Measurements from ENCODE around the gene CD40LG.

The CD40LG gene

DNA sequence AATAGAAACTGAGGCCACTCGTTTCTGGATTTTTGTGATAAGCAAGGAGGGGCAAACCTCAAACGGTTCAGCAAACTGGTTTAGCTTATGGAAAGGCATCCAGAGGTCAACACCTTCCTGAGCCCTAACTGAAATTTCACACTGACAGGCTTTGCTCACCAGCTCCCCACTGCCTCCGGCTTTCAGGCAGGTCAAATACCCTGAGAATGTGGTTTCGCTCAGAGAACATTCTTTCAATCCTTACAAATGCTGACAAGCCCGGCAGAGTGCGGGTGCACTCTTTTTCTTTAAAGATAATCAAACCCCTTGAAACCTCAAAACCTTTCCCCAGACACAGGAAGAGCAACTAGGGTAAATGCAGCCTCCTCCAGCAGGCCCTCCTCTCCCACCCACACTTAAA, 41.5 kb downstream of the CD40LG start:
- TF ChIP-seq, protein P1, sequence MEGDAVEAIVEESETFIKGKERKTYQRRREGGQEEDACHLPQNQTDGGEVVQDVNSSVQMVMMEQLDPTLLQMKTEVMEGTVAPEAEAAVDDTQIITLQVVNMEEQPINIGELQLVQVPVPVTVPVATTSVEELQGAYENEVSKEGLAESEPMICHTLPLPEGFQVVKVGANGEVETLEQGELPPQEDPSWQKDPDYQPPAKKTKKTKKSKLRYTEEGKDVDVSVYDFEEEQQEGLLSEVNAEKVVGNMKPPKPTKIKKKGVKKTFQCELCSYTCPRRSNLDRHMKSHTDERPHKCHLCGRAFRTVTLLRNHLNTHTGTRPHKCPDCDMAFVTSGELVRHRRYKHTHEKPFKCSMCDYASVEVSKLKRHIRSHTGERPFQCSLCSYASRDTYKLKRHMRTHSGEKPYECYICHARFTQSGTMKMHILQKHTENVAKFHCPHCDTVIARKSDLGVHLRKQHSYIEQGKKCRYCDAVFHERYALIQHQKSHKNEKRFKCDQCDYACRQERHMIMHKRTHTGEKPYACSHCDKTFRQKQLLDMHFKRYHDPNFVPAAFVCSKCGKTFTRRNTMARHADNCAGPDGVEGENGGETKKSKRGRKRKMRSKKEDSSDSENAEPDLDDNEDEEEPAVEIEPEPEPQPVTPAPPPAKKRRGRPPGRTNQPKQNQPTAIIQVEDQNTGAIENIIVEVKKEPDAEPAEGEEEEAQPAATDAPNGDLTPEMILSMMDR (IDR thresholded peaks at IDR 0.05; ENCODE audit: control insufficient read depth, extremely low read depth, insufficient read depth): no peak
- no peak for DNase-seq (ENCODE audit: low read depth)
- no peak overlapping the region for H3K4me3 ChIP-seq (ENCODE audit: low read depth, low read length)

DNA sequence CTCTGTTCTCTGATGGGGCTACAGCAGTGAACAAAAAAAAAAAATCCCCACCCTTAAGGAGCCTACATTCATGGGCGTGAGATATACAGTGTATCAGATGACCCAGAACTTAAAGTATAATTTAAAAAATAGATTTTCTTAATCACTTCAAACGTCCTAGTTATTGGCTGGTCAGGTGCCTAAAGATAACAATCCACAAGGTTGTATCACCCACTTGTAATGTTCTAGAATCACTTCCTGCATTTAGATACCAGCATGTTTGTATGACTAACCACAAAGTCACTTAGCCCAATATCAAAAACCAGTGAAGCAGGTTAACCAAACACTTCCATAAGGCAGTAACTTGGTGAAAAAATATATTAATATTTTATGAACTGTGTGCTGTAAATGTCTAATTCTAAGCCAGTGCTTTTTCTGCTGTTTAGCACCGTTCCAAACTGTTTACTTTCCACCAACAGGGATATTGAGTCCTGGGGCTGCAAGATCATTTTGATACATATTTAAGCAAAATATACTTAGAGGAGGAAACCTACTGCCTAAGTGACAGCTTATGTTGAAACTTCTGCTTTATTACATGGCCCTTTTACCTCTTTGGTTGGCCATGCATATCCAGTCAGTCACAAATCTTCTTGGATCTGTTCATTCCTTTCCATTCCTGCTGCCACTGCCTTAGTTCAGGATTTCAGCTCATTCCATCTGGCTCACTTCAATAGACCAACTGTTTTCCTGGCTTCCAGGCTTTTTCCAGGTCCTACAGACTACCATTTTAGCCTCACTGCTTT, 43.3 kb downstream of the CD40LG start:
- TF ChIP-seq, protein P1 (IDR thresholded peaks at IDR 0.05; ENCODE audit: control insufficient read depth, extremely low read depth, insufficient read depth): no peak
- DNase-seq (ENCODE audit: low read depth): no peak
- no peak overlapping the region for H3K4me3 ChIP-seq (ENCODE audit: low read depth, low read length)

DNA sequence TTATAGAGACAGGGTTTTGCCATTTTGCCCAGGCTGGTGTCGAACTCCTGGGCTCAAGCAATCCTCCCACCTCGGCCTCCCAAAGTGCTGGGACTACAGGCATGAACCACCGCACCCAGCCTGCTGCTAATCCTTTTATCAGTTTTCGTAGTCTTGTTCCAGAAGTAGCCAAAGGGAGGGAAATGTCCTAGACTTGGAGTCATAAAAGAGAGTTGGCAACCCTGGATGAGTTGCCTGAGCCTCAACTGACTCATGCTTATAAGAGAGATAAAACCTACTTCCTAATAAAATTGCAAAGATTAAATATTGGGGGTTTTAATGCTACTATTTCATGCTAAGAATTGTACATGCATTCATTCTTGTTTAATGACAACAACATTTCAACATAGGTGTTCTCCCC, 44.3 kb downstream of the CD40LG start:
- DNase-seq (ENCODE audit: low read depth): no peak
- TF ChIP-seq, protein P1 (IDR thresholded peaks at IDR 0.05; ENCODE audit: control insufficient read depth, extremely low read depth, insufficient read depth): no peak
- H3K4me3 ChIP-seq (ENCODE audit: low read depth, low read length): no peak overlapping the region

DNA sequence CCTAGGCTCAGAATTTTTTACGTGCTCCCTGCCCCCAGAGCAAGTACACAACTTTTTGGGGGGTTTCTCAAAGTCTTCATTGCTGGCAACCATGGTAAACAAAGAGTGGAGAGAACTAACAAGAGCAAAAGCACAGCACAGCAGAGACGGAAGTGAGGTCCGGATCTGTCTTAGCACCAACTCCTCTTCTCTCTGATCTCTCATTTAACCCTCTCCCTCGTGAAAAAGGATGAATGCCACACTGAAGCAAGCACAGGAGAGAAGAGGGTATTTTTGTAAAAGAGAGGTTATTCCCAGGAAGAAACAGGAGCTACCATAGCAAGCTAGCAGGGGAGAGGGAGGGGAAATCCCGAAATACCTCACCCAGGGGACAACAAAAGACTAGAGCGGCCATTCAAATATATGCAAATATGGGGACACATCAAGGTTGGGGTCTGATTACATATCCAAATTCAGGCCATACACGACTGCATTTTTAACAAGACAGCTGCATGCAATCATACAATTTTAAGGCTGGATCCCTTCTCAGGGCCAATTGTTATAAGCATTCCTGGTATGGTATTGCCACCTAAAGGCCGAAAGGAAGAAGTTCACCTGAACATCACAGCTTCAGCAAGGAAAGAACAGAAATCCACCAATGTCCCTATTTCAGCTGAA, 46.6 kb downstream of the CD40LG start:
- peak; percentile 7 for DNase-seq (ENCODE audit: low read depth)
- TF ChIP-seq, protein P1 (IDR thresholded peaks at IDR 0.05; ENCODE audit: control insufficient read depth, extremely low read depth, insufficient read depth): peak; percentile 57
- H3K4me3 ChIP-seq (ENCODE audit: low read depth, low read length): no peak overlapping the region

DNA sequence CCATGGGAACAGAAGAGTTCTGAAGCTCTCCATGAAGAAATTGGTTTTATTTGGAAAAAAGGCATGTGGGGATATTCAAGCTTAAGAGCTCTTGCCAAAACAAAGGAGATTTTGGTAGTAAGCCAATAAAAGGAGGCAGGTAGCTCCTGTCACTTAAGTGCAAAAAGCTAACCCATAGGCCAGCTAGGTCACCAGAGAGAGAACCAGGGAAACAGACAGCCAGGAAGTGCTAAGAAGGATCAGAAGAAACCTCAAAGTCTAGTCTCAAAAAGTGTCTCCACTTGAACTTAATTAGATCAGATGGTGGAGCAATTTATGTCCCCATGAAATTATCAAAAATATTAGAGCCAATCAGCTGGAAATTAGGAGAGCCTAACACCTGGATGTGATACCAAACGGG, 49.2 kb downstream of the CD40LG start:
- TF ChIP-seq, protein P1 (IDR thresholded peaks at IDR 0.05; ENCODE audit: control insufficient read depth, extremely low read depth, insufficient read depth): no peak
- DNase-seq (ENCODE audit: low read depth): no peak
- H3K4me3 ChIP-seq (ENCODE audit: low read depth, low read length): no peak overlapping the region

DNA sequence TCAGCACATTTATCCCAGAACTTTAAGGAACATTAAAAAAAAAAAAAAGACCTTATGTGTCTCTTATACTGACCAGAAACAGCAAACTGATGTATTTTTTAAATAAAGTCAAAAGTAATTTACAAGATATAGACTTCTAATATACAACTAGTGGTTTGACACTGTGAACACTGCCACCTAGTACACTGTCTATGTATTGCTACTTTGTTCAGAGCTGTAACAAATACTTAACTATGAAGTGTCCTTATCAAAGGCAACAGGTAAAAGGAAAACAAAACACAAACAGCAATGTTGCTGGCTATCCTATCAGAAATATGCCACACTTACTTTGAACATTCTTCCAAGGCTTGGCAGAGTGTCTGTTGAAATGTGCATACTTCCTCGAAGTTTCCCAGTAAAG, 60.4 kb downstream of the CD40LG start:
- no peak for DNase-seq (ENCODE audit: low read depth)

More for the DNA sequence above, 60.4 kb downstream of the CD40LG start:
- TF ChIP-seq, protein P1 (IDR thresholded peaks at IDR 0.05; ENCODE audit: control insufficient read depth, extremely low read depth, insufficient read depth): peak; percentile 38
- H3K4me3 ChIP-seq (ENCODE audit: low read depth, low read length): no peak overlapping the region
